ENCODE data around the gene RPL23. TPM values are rescaled to one million over a fixed set of nuclear protein-coding genes. Genes with fewer than 3 reads are reported as not detected.

RPL23 gene
- total RNA-seq, 1 experiment from 2014 or later: 1,631 TPM

DNA sequence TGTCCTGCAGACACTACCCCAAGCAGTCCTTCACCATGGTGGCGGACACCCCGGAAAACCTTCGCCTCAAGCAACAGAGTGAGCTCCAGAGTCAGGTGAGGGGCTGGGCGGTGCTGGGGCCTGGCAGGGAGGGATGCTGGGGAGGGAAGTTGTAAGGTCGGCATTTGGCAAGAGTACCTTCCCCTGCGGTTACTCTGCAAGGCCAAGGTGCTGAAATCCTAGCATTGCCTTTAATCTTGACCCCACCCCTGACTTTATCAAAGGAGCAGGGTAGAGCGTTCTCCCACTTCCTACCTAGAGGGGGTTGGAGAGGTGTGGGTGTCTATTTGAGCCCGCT, 36.9 kb upstream of the RPL23 start (continued):
- no peak for TF ChIP-seq REST (IDR thresholded peaks at IDR 0.05; ENCODE audit: low read depth)
- TF ChIP-seq EGR1 (IDR thresholded peaks at IDR 0.05; ENCODE audit: low read depth): no peak
- no peak for TF ChIP-seq CEBPB (IDR thresholded peaks at IDR 0.05; ENCODE audit: low read depth)

- ChIA-PET CTCF (no interaction called here), RAD21 (ENCODE audit: low non-redundant PET in 1 of 2, low total read pairs in 2 of 2, uncharacterized antibody in 2 of 2, unreplicated experiment in 2 of 2) (no interaction called here), POLR2A (no interaction called here)
- peaks cover 12 to 32% of the 10 kb centered on the region in 2 experiments; a peak in 3 of 4 replicates for H3K36me3 ChIP-seq (ENCODE audit: control insufficient read depth in 1 of 2, insufficient read depth in 2 of 2, low read length in 2 of 2)
- no peak overlapping the region for H3K9ac ChIP-seq (ENCODE audit: low read length)
- H2AFZ ChIP-seq (ENCODE audit: low read depth, low read length, poor library complexity, severe bottlenecking): no peak overlapping the region
- H3K27me3 ChIP-seq (ENCODE audit: insufficient read depth, low read length): no peaks in the 10 kb centered on the region
- no peaks in the 10 kb centered on the region for H3K9me3 ChIP-seq (ENCODE audit: control insufficient read depth in 1 of 2, insufficient read depth in 1 of 2, low read depth in 1 of 2, low read length in 2 of 2)
- no peaks in the 10 kb centered on the region for H3K9me2 ChIP-seq (ENCODE audit: insufficient read depth)
- ATAC-seq (no peak), DNase-seq (ENCODE audit: low read depth, low spot score) (no peak)
- BruUV-seq (replicated peaks): no TSS peak
- H3K4me2 ChIP-seq (ENCODE audit: low read length): no peak overlapping the region
- no peak overlapping the region for H3K4me3 ChIP-seq (replicated peaks in 1 of 2; ENCODE audit: low read depth in 1 of 2, low read length in 2 of 2)
- TF ChIP-seq POLR2A (IDR thresholded peaks at IDR 0.05; ENCODE audit: borderline replicate concordance, extremely low read depth, insufficient read depth, insufficient read length) (no peak), CBX3 (IDR thresholded peaks at IDR 0.05; ENCODE audit: low read depth) (no peak), CEBPB (IDR thresholded peaks at IDR 0.05; ENCODE audit: low read depth) (no peak), EZH2phosphoT487 (IDR thresholded peaks at IDR 0.05; ENCODE audit: borderline replicate concordance) (no peak), TCF7L2 (IDR thresholded peaks at IDR 0.05; ENCODE audit: borderline replicate concordance, extremely low read depth, insufficient read depth, insufficient read length) (no peak), ZBTB33 (IDR thresholded peaks at IDR 0.05; ENCODE audit: extremely low read depth, insufficient replicate concordance, low read length) (no peak)
- H3K79me2 ChIP-seq (ENCODE audit: insufficient read depth, low read length): peaks cover 53% of the 10 kb centered on the region
- no peaks in the 10 kb centered on the region for H3K4me1 ChIP-seq (ENCODE audit: control insufficient read depth in 1 of 2, insufficient read depth in 2 of 2, low read length in 2 of 2)
- no peaks in the 10 kb centered on the region for H4K20me1 ChIP-seq (ENCODE audit: insufficient read depth)
- no peak overlapping the region for H3K27ac ChIP-seq (ENCODE audit: low read depth, low read length)
- intact Hi-C loops (cut with micrococcal nuclease): no loop called here
Measured at GRCh38 chr17:38889745-38890409, 36.4 kb upstream of the RPL23 start.
